Hepatocyte (in vitro differentiated cells): ENCODE measurements around the gene C7orf33. TPM values are rescaled to one million over a fixed set of nuclear protein-coding genes. Genes with fewer than 3 reads are reported as not detected.

Experiments used
- DNase-seq: peaks from one replicate; pipeline ENCODE4 v3.0.0-alpha.2; 2016; ENCODE audit warnings: low spot score
- H2AFZ ChIP-seq: fragments of 200-600 bp; sonication (generic); 2 replicates; pipeline ENCODE4 v1.6.0; 2016; ENCODE audit warnings: antibody characterized with exemption, mild to moderate bottlenecking
- H3K27ac ChIP-seq: fragments of 200-600 bp; sonication (generic); 2 replicates; pipeline ENCODE4 v1.5.1; 2016; ENCODE audit warnings: mild to moderate bottlenecking
- H3K27me3 ChIP-seq: fragments of 200-600 bp; sonication (generic); 2 replicates; pipeline ENCODE4 v1.6.1; 2016
- H3K36me3 ChIP-seq: fragments of 200-600 bp; sonication (generic); replicated peaks from 2 replicates; pipeline ENCODE4 v1.5.1; 2016; ENCODE audit warnings: low read depth; ENCODE audit not compliant: insufficient read depth
- H3K4me1 ChIP-seq: fragments of 200-600 bp; sonication (generic); 2 replicates; pipeline ENCODE4 v1.5.1; 2016; ENCODE audit warnings: mild to moderate bottlenecking, moderate library complexity; ENCODE audit not compliant: insufficient read depth
- H3K4me2 ChIP-seq: fragments of 200-600 bp; sonication (generic); 2 replicates; pipeline ENCODE4 v1.6.0; 2016
- H3K4me3 ChIP-seq: fragments of 200-600 bp; sonication (generic); 2 replicates; pipeline ENCODE4 v1.5.1; 2016; ENCODE audit warnings: mild to moderate bottlenecking
- H3K79me2 ChIP-seq: fragments of 200-600 bp; sonication (generic); 2 replicates; pipeline ENCODE4 v1.6.0; 2017; ENCODE audit warnings: mild to moderate bottlenecking
- H3K9me2 ChIP-seq: fragments of 200-600 bp; sonication (generic); replicated peaks from 2 replicates; pipeline ENCODE4 v1.6.0; 2017; ENCODE audit warnings: mild to moderate bottlenecking; ENCODE audit not compliant: insufficient read depth
- H3K9me3 ChIP-seq: fragments of 200-600 bp; sonication (generic); 2 replicates; pipeline ENCODE4 v1.5.1; 2016; ENCODE audit warnings: low read depth, mild to moderate bottlenecking
- H4K20me1 ChIP-seq: fragments of 200-600 bp; sonication (generic); 2 replicates; pipeline ENCODE4 v1.6.0; 2016; ENCODE audit warnings: mild to moderate bottlenecking; ENCODE audit not compliant: insufficient read depth, poor library complexity, severe bottlenecking
- CTCF ChIP-seq: fragments of 200-600 bp; sonication (generic); IDR thresholded peaks from 2 replicates; pipeline ENCODE4 v1.5.1; 2016; ENCODE audit warnings: antibody characterized with exemption, mild to moderate bottlenecking; ENCODE audit not compliant: poor library complexity
- EZH2 ChIP-seq: fragments of 200-600 bp; sonication (generic); IDR thresholded peaks from 2 replicates; pipeline ENCODE4 v1.6.1; 2016; ENCODE audit warnings: antibody characterized with exemption, mild to moderate bottlenecking, borderline replicate concordance
- EZH2phosphoT487 ChIP-seq: fragments of 200-600 bp; sonication (generic); IDR thresholded peaks from one replicate; pipeline ENCODE4 v1.6.1; 2018; ENCODE audit warnings: antibody characterized with exemption, mild to moderate bottlenecking, low read depth, moderate library complexity; ENCODE audit not compliant: unreplicated experiment, severe bottlenecking
- WGBS: methylation state at CpG from one replicate; pipeline ENCODE4 v1.1.6; 2016; ENCODE audit warnings: low lambda C conversion rate; ENCODE audit errors: missing lambda C conversion rate; 5-methylcytosine and 5-hydroxymethylcytosine counted together
- polyA plus RNA-seq: library from polyadenylated mRNA; unstranded; fragments of >200 nt; fragmentation: Nextera tagmentation; extraction: Ambion mirVana; gene quantifications from 2 replicates; pipeline ENCODE4 v1.2.1, GENCODE V29; 2016
- total RNA-seq: library from RNA; depleted of rRNA; stranded (reverse); fragments of >200 nt; gene quantifications from 2 replicates; pipeline ENCODE4 v1.2.3, GENCODE V29; 2014

The C7orf33 gene
- total and polyA plus RNA-seq, 2 experiments from 2014 or later: not detected

GRCh38 chr7:148652773-148653172 is 62.2 kb downstream of the C7orf33 start:
- Histone ChIP-seq H3K27ac (no peak overlapping the region), H3K36me3 (no peaks in the 10 kb centered on the region), H3K9me3 (no peaks in the 10 kb centered on the region), H4K20me1 (no peaks in the 10 kb centered on the region), H3K27me3 (no peaks in the 10 kb centered on the region), H3K4me3 (no peak overlapping the region), H3K4me1 (no peaks in the 10 kb centered on the region), H3K79me2 (no peaks in the 10 kb centered on the region), H3K4me2 (no peak overlapping the region), H3K9me2 (no peaks in the 10 kb centered on the region), H2AFZ (no peak overlapping the region)
- DNase-seq: no peak
- no peak for TF ChIP-seq EZH2phosphoT487
- no peak for TF ChIP-seq EZH2
- no peak for TF ChIP-seq CTCF

- Histone ChIP-seq H3K9me3 (no peaks in the 10 kb centered on the region), H3K4me1 (no peaks in the 10 kb centered on the region), H3K36me3 (no peaks in the 10 kb centered on the region), H3K4me3 (no peak overlapping the region), H3K9me2 (no peaks in the 10 kb centered on the region), H3K27me3 (no peaks in the 10 kb centered on the region), H2AFZ (no peak overlapping the region), H3K4me2 (no peak overlapping the region), H3K27ac (no peak overlapping the region), H4K20me1 (no peaks in the 10 kb centered on the region), H3K79me2 (no peaks in the 10 kb centered on the region)
- no peak for TF ChIP-seq EZH2phosphoT487
- no peak for TF ChIP-seq EZH2
- no peak for TF ChIP-seq CTCF
- DNase-seq: no peak
- 95% methylated on average over 4 of the region's 4 CpGs for WGBS
Measured at GRCh38 chr7:148657929-148658328, 67.4 kb downstream of the C7orf33 start.

GRCh38 chr7:148661471-148661870 is 70.9 kb downstream of the C7orf33 start:
- no peak for TF ChIP-seq EZH2phosphoT487
- no peak for TF ChIP-seq CTCF
- TF ChIP-seq EZH2: no peak
- Histone ChIP-seq H3K4me2 (no peak overlapping the region), H3K4me3 (no peak overlapping the region), H3K79me2 (no peaks in the 10 kb centered on the region), H3K36me3 (no peaks in the 10 kb centered on the region), H4K20me1 (no peaks in the 10 kb centered on the region), H3K4me1 (no peaks in the 10 kb centered on the region), H3K9me2 (no peaks in the 10 kb centered on the region), H3K9me3 (no peaks in the 10 kb centered on the region), H3K27me3 (no peaks in the 10 kb centered on the region), H2AFZ (no peak overlapping the region), H3K27ac (no peak overlapping the region)
- no peak for DNase-seq
- WGBS: 88% methylated on average over 2 of the region's 2 CpGs

- H3K9me3 ChIP-seq: no peaks in the 10 kb centered on the region
- no peaks in the 10 kb centered on the region for H3K79me2 ChIP-seq
- H3K9me2 ChIP-seq: no peaks in the 10 kb centered on the region
- DNase-seq: no peak
- no peak overlapping the region for H2AFZ ChIP-seq
- no peaks in the 10 kb centered on the region for H3K4me1 ChIP-seq
- H3K4me2 ChIP-seq: no peak overlapping the region
- H3K4me3 ChIP-seq: no peak overlapping the region
- 91% methylated on average over 3 of the region's 3 CpGs for WGBS
- H4K20me1 ChIP-seq: no peaks in the 10 kb centered on the region
- H3K27ac ChIP-seq: no peak overlapping the region
- H3K27me3 ChIP-seq: no peaks in the 10 kb centered on the region
- TF ChIP-seq EZH2phosphoT487 (no peak), EZH2 (no peak), CTCF (no peak)
- no peaks in the 10 kb centered on the region for H3K36me3 ChIP-seq
Measured at GRCh38 chr7:148662646-148663045, 72.1 kb downstream of the C7orf33 start.
